GM12872 (cell line): ENCODE data around the gene IL36RN.

Source experiments
- CTCF ChIP-seq: IDR thresholded peaks from 3 replicates; pipeline ENCODE4 v1.5.1; 2011; ENCODE audit warnings: low read depth, mild to moderate bottlenecking, low read length, moderate library complexity; ENCODE audit not compliant: insufficient read depth

Gene IL36RN

DNA sequence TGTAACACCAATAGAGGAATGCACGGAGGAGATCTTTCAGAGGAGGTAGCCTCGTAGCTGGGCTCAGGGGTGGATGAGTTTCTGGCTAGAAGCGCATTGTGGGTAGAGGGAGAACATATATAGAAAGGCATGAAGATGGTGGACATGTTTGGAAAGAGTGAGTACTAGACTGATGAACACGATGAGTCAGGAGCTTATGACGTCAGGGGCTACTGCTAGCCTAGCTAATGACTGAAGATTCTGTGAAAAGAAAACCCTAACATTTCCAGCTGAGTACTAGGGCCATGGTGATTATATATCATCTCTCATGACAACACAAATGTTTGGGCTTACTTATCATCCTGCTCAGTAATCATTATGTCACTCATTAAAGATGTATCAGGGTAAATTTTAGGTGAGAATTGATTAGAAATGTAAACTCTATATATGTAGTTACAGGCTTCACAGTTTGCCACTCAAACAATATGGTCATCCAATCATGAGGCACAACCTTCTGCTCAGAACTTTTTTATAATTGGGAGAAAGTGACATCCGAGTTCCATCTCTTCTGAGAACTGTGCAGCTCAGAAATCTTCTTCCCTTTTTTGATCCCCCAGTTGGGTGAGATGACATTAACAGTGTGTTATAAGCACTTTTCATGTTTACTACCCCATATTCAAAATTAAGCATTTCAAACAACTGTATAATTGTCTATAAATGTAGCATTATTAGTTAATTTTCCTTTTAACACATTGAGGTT is 46.2 kb downstream of the IL36RN start:
- no peak for TF ChIP-seq CTCF

GRCh38 chr2:113111121-113111520 is 52.1 kb downstream of the IL36RN start:
- no peak for TF ChIP-seq CTCF

GRCh38 chr2:113111823-113112287 is 52.9 kb downstream of the IL36RN start:
- no peak for TF ChIP-seq CTCF

DNA sequence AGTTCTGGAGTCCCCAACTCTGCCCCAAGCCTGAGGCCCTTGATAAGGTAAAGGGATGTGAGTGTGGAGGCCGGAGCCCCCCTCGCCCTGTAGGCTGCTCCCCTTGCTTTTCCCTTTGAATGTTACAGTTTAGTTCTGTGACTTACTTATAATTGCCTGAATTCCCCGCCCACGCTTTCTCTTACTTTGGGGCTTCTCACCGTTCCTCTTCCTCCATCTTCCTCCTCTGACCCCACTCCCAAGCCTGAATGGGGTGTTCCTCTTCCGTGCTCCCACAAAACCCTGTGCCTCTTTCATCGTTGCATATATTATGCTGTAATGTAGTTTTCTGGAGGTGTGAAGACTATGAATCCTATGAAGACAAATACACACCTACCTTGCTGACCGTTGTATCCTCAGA is 53.4 kb downstream of the IL36RN start:
- TF ChIP-seq CTCF: no peak

GRCh38 chr2:113112871-113113270 is 53.9 kb downstream of the IL36RN start:
- TF ChIP-seq CTCF: no peak

DNA sequence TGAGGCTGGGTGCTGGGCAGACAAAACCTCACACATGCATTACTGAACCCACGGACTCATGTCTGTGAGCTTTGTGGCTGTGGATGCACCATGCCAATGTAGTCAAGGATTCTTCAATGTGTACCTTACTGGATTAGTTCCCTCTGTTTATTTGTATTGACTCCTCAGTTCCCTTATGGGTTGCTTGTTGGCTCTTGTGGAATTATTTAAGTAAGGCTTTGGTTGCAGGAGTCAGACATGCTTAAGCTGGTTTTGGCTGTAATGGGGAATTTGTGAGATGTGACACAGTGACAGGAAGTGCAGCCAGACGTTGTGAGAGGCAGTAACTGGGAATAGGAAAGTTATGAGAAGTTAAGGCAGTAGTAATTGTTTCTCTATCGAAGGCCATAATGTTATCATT is 54.8 kb downstream of the IL36RN start:
- TF ChIP-seq CTCF: no peak
